GM12878 (cell line): ENCODE data around the gene NEUROG2. TPM values are rescaled to one million over a fixed set of nuclear protein-coding genes. Genes with fewer than 3 reads are reported as not detected.

Experiments used
- ATAC-seq: fragments of 200-7000 bp; cut with Tn5 transposase; 3 replicates; pipeline ENCODE4 v1.9.1; 2020; ENCODE audit warnings: mild to moderate bottlenecking, moderate library complexity
- BruUV-seq: library from RNA; stranded (reverse); fragments of 400-500 nt; replicated peaks from 2 replicates; lab custom pipeline; 2021; lab: Mats Ljungman, UMichigan
- CTCF ChIA-PET: fragments of 300-600 bp; sonication (Branson Sonifier 250); formaldehyde crosslinking; extraction: SDS; loops from one replicate; lab custom pipeline; 2021; ENCODE audit warnings: inconsistent platforms; lab: Yijun Ruan, JAX
- POLR2A ChIA-PET: fragments of 350-600 bp; formaldehyde crosslinking; extraction: SDS; loops from one replicate; lab custom pipeline; 2021; ENCODE audit warnings: inconsistent platforms; lab: Charles Lee
- RAD21 ChIA-PET: fragments of 300-600 bp; sonication (Branson Sonifier 250); formaldehyde crosslinking; loops from one replicate; lab custom pipeline; 2023; ENCODE audit warnings: antibody characterized with exemption; ENCODE audit not compliant: unreplicated experiment; lab: Charles Lee
- SMC1A ChIA-PET: fragments of 300-600 bp; sonication (Branson Sonifier 250); formaldehyde crosslinking; loops from one replicate; lab custom pipeline; 2023; ENCODE audit not compliant: unreplicated experiment, uncharacterized antibody; lab: Charles Lee
- DNase-seq: peaks from one replicate; pipeline ENCODE4 v3.0.0-alpha.2; 2011; ENCODE audit warnings: low read depth, low spot score
- FAIRE-seq: peaks from 3 replicates; lab custom pipeline; 2011; peaks lifted over from hg19 to GRCh38; lab: Jason Lieb, UNC
- H2AFZ ChIP-seq: 2 replicates; pipeline ENCODE4 v1.6.0; 2011; ENCODE audit warnings: low read depth, low read length, control low read depth; ENCODE audit not compliant: control insufficient read depth
- H3K27ac ChIP-seq: 2 replicates; pipeline ENCODE4 v1.5.1; 2011; ENCODE audit warnings: control low read depth; ENCODE audit not compliant: control insufficient read depth, insufficient read depth
- H3K27me3 ChIP-seq, 2 experiments: replicated peaks in 1 of 2; 2 replicates each; pipeline versions ENCODE4 v1.6.0 to v1.6.1; 2011; ENCODE audit warnings: low read length in 1 of 2; ENCODE audit not compliant: control insufficient read depth in 2 of 2, insufficient read depth in 2 of 2
- H3K36me3 ChIP-seq, 2 experiments: 2 replicates each; pipeline ENCODE4 v1.5.1; 2011; ENCODE audit warnings: low read length in 1 of 2; ENCODE audit not compliant: control insufficient read depth in 2 of 2, insufficient read depth in 2 of 2
- H3K4me1 ChIP-seq: 2 replicates; pipeline ENCODE4 v1.6.1; 2011; ENCODE audit warnings: mild to moderate bottlenecking, low read length, moderate library complexity, mixed read lengths; ENCODE audit not compliant: control insufficient read depth, insufficient read depth
- H3K4me2 ChIP-seq: 2 replicates; pipeline ENCODE4 v1.6.0; 2011; ENCODE audit warnings: control low read depth; ENCODE audit not compliant: control insufficient read depth, insufficient read depth
- H3K4me3 ChIP-seq: fragments of 200-600 bp; sonication (generic); 2 replicates; pipeline ENCODE4 v1.5.1; 2016
- H3K79me2 ChIP-seq: 2 replicates; pipeline ENCODE4 v1.6.0; 2011; ENCODE audit warnings: low read length; ENCODE audit not compliant: control insufficient read depth, insufficient read depth
- H3K9ac ChIP-seq: 2 replicates; pipeline ENCODE4 v1.8.0; 2011; ENCODE audit warnings: low read length, control low read depth, mixed read lengths; ENCODE audit not compliant: control insufficient read depth, insufficient read depth
- H3K9me3 ChIP-seq: replicated peaks from 3 replicates; pipeline ENCODE4 v1.5.1; 2011; ENCODE audit warnings: mild to moderate bottlenecking, low read length; ENCODE audit not compliant: control insufficient read depth, insufficient read depth
- H4K20me1 ChIP-seq: 2 replicates; pipeline ENCODE4 v1.6.0; 2011; ENCODE audit not compliant: control insufficient read depth, insufficient read depth
- ATF3 ChIP-seq: IDR thresholded peaks from 2 replicates; pipeline ENCODE4 v1.6.1; 2011; ENCODE audit warnings: low read depth, mild to moderate bottlenecking, low read length, moderate library complexity, borderline replicate concordance; ENCODE audit errors: extremely low read depth
- FOXK2 ChIP-seq: fragments of 450-650 bp; IDR thresholded peaks from 2 replicates; pipeline ENCODE4 v1.6.1; 2017; ENCODE audit warnings: mild to moderate bottlenecking, moderate library complexity
- NR2F1 ChIP-seq: fragments of 450-650 bp; conservative IDR thresholded peaks from 2 replicates; pipeline ENCODE4 v1.6.1; 2017; ENCODE audit warnings: mild to moderate bottlenecking
- POLR2AphosphoS5 ChIP-seq: IDR thresholded peaks from 2 replicates; pipeline ENCODE4 v1.6.1; 2011; ENCODE audit warnings: mild to moderate bottlenecking, low read length, inconsistent platforms
- REST ChIP-seq: IDR thresholded peaks from 2 replicates; pipeline ENCODE4 v1.6.1; 2012; ENCODE audit warnings: mild to moderate bottlenecking, low read depth, low read length
- SP1 ChIP-seq: IDR thresholded peaks from one replicate; pipeline ENCODE4 v1.6.1; 2011; ENCODE audit warnings: low read depth, low read length
- SUPT20H ChIP-seq: IDR thresholded peaks from 2 replicates; pipeline ENCODE4 v1.6.1; 2011; ENCODE audit warnings: low read depth, mild to moderate bottlenecking, low read length, moderate library complexity, borderline replicate concordance; ENCODE audit not compliant: control insufficient read depth
- USF2 ChIP-seq: IDR thresholded peaks from 2 replicates; pipeline ENCODE4 v1.6.1; 2011; ENCODE audit warnings: low read depth, low read length, improper control_type of control experiment, borderline replicate concordance
- WRNIP1 ChIP-seq: IDR thresholded peaks from 2 replicates; pipeline ENCODE4 v1.6.1; 2011; ENCODE audit warnings: low read depth, low read length, improper control_type of control experiment, borderline replicate concordance
- YBX1 ChIP-seq: fragments of 450-650 bp; IDR thresholded peaks from 2 replicates; pipeline ENCODE4 v1.6.1; 2016; ENCODE audit warnings: antibody characterized with exemption
- YY1 ChIP-seq: IDR thresholded peaks from 2 replicates; pipeline ENCODE4 v1.6.1; 2011; ENCODE audit warnings: low read depth, mild to moderate bottlenecking, low read length
- ZSCAN29 ChIP-seq: fragments of 450-650 bp; IDR thresholded peaks from 2 replicates; pipeline ENCODE4 v1.6.1; 2017; ENCODE audit warnings: mild to moderate bottlenecking, moderate library complexity
- whole genome bisulfite sequencing: methylation state at CpG from one replicate; pipeline ENCODE4 v1.1.6; 2016; ENCODE audit warnings: low lambda C conversion rate; ENCODE audit not compliant: insufficient replicate concordance, insufficient coverage; ENCODE audit errors: missing lambda C conversion rate; 5-methylcytosine and 5-hydroxymethylcytosine counted together
- in situ Hi-C: fragments of 300-500 bp; cut with MboI; formaldehyde crosslinking; loops from 9 replicates; pipeline ENCODE4 v1.14.3; 2018; ENCODE audit warnings: mixed read lengths
- intact Hi-C: fragments of 100-400 bp; cut with micrococcal nuclease; formaldehyde crosslinking; loops from one replicate; pipeline ENCODE4 v1.14.2; 2022; ENCODE audit not compliant: unreplicated experiment
- polyA plus RNA-seq, 11 experiments: library from polyadenylated mRNA; depleted of rRNA in 4 of 11; unstranded in 6 of 11; stranded (reverse) in 5 of 11; fragments of >200 nt; fragmentation: Nextera tagmentation in 4 of 11; fragmentation: Illumina TruSeq in 1 of 11; extraction: Ambion mirVana in 4 of 11; extraction: Trizol in 1 of 11; gene quantifications; 1 replicate in 1 of 11; 2 replicates in 10 of 11; pipeline versions ENCODE4 v1.2.1 to v1.2.3, GENCODE V29; 2011 to 2016; ENCODE audit warnings: inconsistent platforms in 2 of 11, missing spikeins in 2 of 11, low read depth in 1 of 11
- total RNA-seq, 4 experiments: library from RNA; depleted of rRNA in 3 of 4; stranded (reverse); fragments of >200 nt in 3 of 4; fragmentation: Illumina TruSeq in 1 of 4; extraction: Trizol in 1 of 4; gene quantifications; 2 replicates each; pipeline versions ENCODE4 v1.2.1 to v1.2.3, GENCODE V29; 2013 to 2021

The NEUROG2 gene
- total and polyA plus RNA-seq, 10 of the 15 experiments (the other 5 are each of a cell fraction or from before 2014, with no cell fraction given) = 0.53 to 3.3 (median 1.1) TPM

- BruUV-seq = no TSS peak
- H3K79me2 ChIP-seq = no peaks in the 10 kb centered on the region
- RAD21 ChIA-PET = interaction anchor here (1.5 to 2.2 kb wide), 2 partner anchors 12 to 185 kb away, joined by 7 to 18 read pairs; no protein-coding TSS in a partner anchor
- no peaks in the 10 kb centered on the region for H3K36me3 ChIP-seq
- H3K9me3 ChIP-seq = no peaks in the 10 kb centered on the region; the same call in 2 of the 3 replicates
- in situ Hi-C loops = no loop called here
- H4K20me1 ChIP-seq = no peaks in the 10 kb centered on the region
- POLR2A ChIA-PET = no interaction called here
- DNase-seq = no peak
- SMC1A ChIA-PET = interaction anchor here (1.0 to 1.8 kb wide), 3 partner anchors 11 to 413 kb away, joined by 3 to 4 read pairs (median 3); no protein-coding TSS in a partner anchor
- TF ChIP-seq REST (no peak), SUPT20H (no peak), FOXK2 (no peak), YBX1 (no peak), YY1 (no peak), SP1 (no peak), ATF3 (no peak), POLR2AphosphoS5 (no peak), ZSCAN29 (no peak), NR2F1 (no peak), USF2 (no peak), WRNIP1 (no peak)
- no peak overlapping the region for H3K27ac ChIP-seq
- H3K27me3 ChIP-seq = peaks cover 15 to 16% of the 10 kb centered on the region in 2 experiments
- no peak overlapping the region for H3K4me2 ChIP-seq
- H2AFZ ChIP-seq = no peak overlapping the region
- FAIRE-seq = no peak
- 98% methylated on average over 4 of the region's 4 CpGs for WGBS
- intact Hi-C loops = no loop called here
- H3K4me1 ChIP-seq = no peaks in the 10 kb centered on the region
- ATAC-seq = no peak
- H3K9ac ChIP-seq = no peak overlapping the region
- no peak overlapping the region for H3K4me3 ChIP-seq
- CTCF ChIA-PET = interaction anchor here (1.0 to 2.2 kb wide), 5 partner anchors 10 to 299 kb away, joined by 3 to 16 read pairs (median 5); no protein-coding TSS in a partner anchor
Observed at GRCh38 chr4:112511803-112512118, 4.2 kb downstream of the NEUROG2 start.
